Adrenal gland (tissue), 12 donors: ENCODE measurements around the gene TBC1D2. TPM values are rescaled to one million over a fixed set of nuclear protein-coding genes. Genes with fewer than 3 reads are reported as not detected.
A peak's percentile ranks its signal among the peaks of the same experiment; 100 is the strongest.

Experiments used
- DNase-seq, 7 donors: peaks; one replicate each; pipeline ENCODE4 v3.0.0-alpha.2; 2019 to 2020
- H3K27ac ChIP-seq, 5 donors: fragments of 200-600 bp; sonication (generic) in 4 of 5; 1 replicate in 3 of 5; 2 replicates in 2 of 5; pipeline versions ENCODE4 v1.5.1 to v1.8.0; 2016 to 2020; ENCODE audit warnings: mild to moderate bottlenecking in 1 of 5
- H3K27me3 ChIP-seq: fragments of 200-600 bp; 2 replicates; pipeline ENCODE4 v1.8.0; 2021
- H3K36me3 ChIP-seq, 2 donors: fragments of 200-600 bp; replicated peaks in 1 of 2; 1 replicate in 1 of 2; 2 replicates in 1 of 2; pipeline versions ENCODE4 v1.5.1 to v1.8.0; 2018 to 2022
- H3K4me1 ChIP-seq, 2 donors: fragments of 200-600 bp; replicated peaks in 1 of 2; 1 replicate in 1 of 2; 2 replicates in 1 of 2; pipeline versions ENCODE4 v1.5.1 to v1.8.0; 2018 to 2021
- H3K4me3 ChIP-seq, 4 donors: fragments of 200-600 bp; sonication (generic) in 3 of 4; one replicate each; pipeline ENCODE4 v1.5.1; 2016 to 2018
- H3K9me3 ChIP-seq, 3 donors: fragments of 200-600 bp; sonication (generic) in 1 of 3; replicated peaks in 1 of 3; 1 replicate in 2 of 3; 2 replicates in 1 of 3; pipeline versions ENCODE4 v1.5.1 to v1.8.0; 2016 to 2021
- CTCF ChIP-seq, 6 experiments: fragments of 450-650 bp in 4 of 6; fragments of 200-600 bp in 2 of 6; sonication (generic) in 1 of 6; IDR thresholded peaks; 1 replicate in 5 of 6; 2 replicates in 1 of 6; pipeline versions ENCODE4 v1.5.1 to v1.8.0; 2016 to 2021; ENCODE audit warnings: antibody characterized with exemption in 6 of 6, mild to moderate bottlenecking in 2 of 6, moderate library complexity in 1 of 6
- POLR2A ChIP-seq, 2 donors: fragments of 450-650 bp; IDR thresholded peaks; one replicate each; pipeline ENCODE4 v1.6.1; 2017; ENCODE audit warnings: antibody characterized with exemption in 2 of 2, mild to moderate bottlenecking in 2 of 2, moderate library complexity in 1 of 2
- WGBS, 4 donors: extraction: QIAGEN DNeasy Blood & Tissue Kit in 2 of 4; methylation state at CpG; one replicate each; pipeline versions ENCODE4 v1.1.5 to v1.1.7; 2013 to 2017; 5-methylcytosine and 5-hydroxymethylcytosine counted together
- intact Hi-C, 2 donors: fragments of 100-400 bp; cut with DNase I; formaldehyde crosslinking; loops; one replicate each; pipeline versions ENCODE4 v1.14.1 to v1.15.0; 2022 to 2023
- polyA plus RNA-seq, 3 donors: library from polyadenylated mRNA; stranded (reverse); fragments of 200-250 nt in 2 of 3; fragments of 350-450 nt in 1 of 3; fragmentation: Illumina TruSeq in 1 of 3; extraction: RNeasy Lipid Tissue Mini Kit (QIAGEN cat#74804) in 1 of 3; gene quantifications; one replicate each; pipeline ENCODE4 v1.2.3, GENCODE V29; 2013 to 2014
- total RNA-seq, 9 donors: library from RNA; depleted of rRNA in 4 of 9; stranded (reverse); fragments of >200 nt in 4 of 9; fragments of 120-200 nt in 1 of 9; fragmentation: NEBNext Ultra II Directional in 1 of 9; extraction: Animal tissue kit (Norgen Biotek cat#: 25700) in 1 of 9; gene quantifications; one replicate each; pipeline versions ENCODE4 v1.1.0 to v1.2.4, GENCODE V29; 2013 to 2023
- donor health status: healthy with polysubstance abuse.
- donor health status: Bipolar disorder and iron deficiency.
- donor health status: DM: yes; HTN: yes; CAD: no.
- donor health status: DM: no; HTN: no; CAD: no.
- donor health status: DM: no; HTN: no; CAD: no.
- donor health status: DM: yes; HTN: yes; CAD: no.

The TBC1D2 gene
- total and polyA plus RNA-seq, 12 donors = 0.67 to 21.9 (median 10.8) TPM

GRCh38 chr9:98199388-98200033 lies 55.9 kb downstream of the TBC1D2 start:
- Histone ChIP-seq H3K27me3 (no peaks in the 10 kb centered on the region), H3K4me3 (no peak overlapping the region), H3K36me3 (no peaks in the 10 kb centered on the region), H3K4me1 (no peaks in the 10 kb centered on the region), H3K27ac (no peak overlapping the region), H3K9me3 (no peaks in the 10 kb centered on the region)
- intact Hi-C loops = loop anchor here in 1 of 2 donors (10.0 kb wide), 2 partner anchors 125 to 265 kb away; partner anchors contain the start of gene HEMGN
- WGBS, 4 donors = 88 to 93% (median 92%) methylated on average over 14 to 20 of the region's 20 CpGs
- TF ChIP-seq CTCF (IDR thresholded peaks at IDR 0.05) (no peak), POLR2A (IDR thresholded peaks at IDR 0.05) (no peak)
- no peak for DNase-seq

- no peak for DNase-seq
- peaks cover 6 to 8% of the 10 kb centered on the region in 2 donors for H3K4me1 ChIP-seq
- H3K36me3 ChIP-seq = no peaks in the 10 kb centered on the region
- no peak overlapping the region for H3K27ac ChIP-seq
- WGBS, 4 donors = 68 to 90% (median 84%) methylated on average over 3 to 4 of the region's 4 CpGs
- H3K4me3 ChIP-seq = no peak overlapping the region
- TF ChIP-seq CTCF (IDR thresholded peaks at IDR 0.05) = no peak
- TF ChIP-seq POLR2A (IDR thresholded peaks at IDR 0.05) = no peak
- H3K9me3 ChIP-seq = no peaks in the 10 kb centered on the region
- H3K27me3 ChIP-seq = no peaks in the 10 kb centered on the region
- intact Hi-C loops = no loop called here
Observed at GRCh38 chr9:98195671-98196070, 59.8 kb downstream of the TBC1D2 start.

- intact Hi-C loops = no loop called here
- H3K4me1 ChIP-seq = peaks cover 6 to 8% of the 10 kb centered on the region in 2 donors
Observed at GRCh38 chr9:98193336-98193944, 62.0 kb downstream of the TBC1D2 start.

More at GRCh38 chr9:98193336-98193944, 62.0 kb downstream of the TBC1D2 start:
- DNase-seq = no peak
- TF ChIP-seq POLR2A (IDR thresholded peaks at IDR 0.05) (no peak), CTCF (IDR thresholded peaks at IDR 0.05) (no peak)
- no peaks in the 10 kb centered on the region for H3K9me3 ChIP-seq
- no peaks in the 10 kb centered on the region for H3K27me3 ChIP-seq
- H3K36me3 ChIP-seq = no peaks in the 10 kb centered on the region
- peak overlapping the region in 2 of 5 donors; percentile 60 to 76 for H3K27ac ChIP-seq
- WGBS, 4 donors = 39 to 56% (median 47%) methylated on average over 8 of the region's 8 CpGs
- peak overlapping the region in 1 of 4 donors; percentile 61 for H3K4me3 ChIP-seq
